Neural progenitor cell (in vitro differentiated cells): ENCODE measurements around the gene ADGRG1.

ENCODE experiments used
- EZH2 ChIP-seq: fragments of 200-600 bp; sonication (generic); IDR thresholded peaks from 2 replicates; pipeline ENCODE4 v1.6.1; 2017; ENCODE audit warnings: antibody characterized with exemption, mild to moderate bottlenecking, moderate library complexity
- TF ChIP-seq, protein P1 (sequence below): fragments of 200-600 bp; sonication (generic); IDR thresholded peaks from 2 replicates; pipeline ENCODE4 v1.5.1; 2017; ENCODE audit warnings: antibody characterized with exemption, mild to moderate bottlenecking

DNA sequence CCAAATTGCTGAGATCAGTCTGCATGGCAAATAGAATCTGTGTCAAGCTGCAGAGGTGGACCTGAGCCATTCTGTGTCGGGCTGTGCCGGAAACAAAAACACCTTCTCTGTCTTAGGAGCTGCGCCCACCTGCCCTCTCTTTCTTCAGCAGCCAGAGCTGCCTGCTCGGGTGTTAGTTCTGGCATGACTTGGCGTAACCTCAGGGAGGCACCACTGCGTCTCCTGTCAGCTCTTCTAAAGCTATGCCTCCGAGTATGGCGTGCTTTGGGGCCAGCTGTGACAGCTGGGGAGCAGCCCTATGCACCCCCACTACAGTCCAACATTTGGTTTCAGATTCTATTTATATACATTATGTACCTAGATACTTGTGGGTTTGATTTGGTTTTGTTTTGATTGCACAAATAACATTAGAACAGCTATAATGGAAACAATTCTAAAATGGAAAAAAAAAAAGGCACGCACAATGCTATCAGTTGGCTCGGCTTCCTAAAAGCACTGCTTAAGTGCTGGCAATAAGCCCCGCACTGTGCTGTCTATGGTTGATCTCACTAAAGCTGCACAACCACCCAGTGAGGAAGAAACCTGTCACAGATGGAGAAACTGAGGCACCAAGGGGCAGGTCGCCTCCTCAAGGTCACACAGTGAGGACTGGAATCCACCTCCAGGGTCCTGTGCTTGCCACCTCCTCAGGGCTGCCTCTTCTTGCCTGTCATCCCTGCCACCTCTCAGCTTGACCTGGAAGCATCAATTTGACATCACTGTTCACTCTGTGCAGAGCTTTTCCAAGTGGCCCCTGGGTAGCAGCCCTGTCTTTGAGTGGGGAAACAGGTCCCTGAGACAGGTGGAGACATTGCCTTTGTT, 18.7 kb upstream of the ADGRG1 start:
- TF ChIP-seq, protein P1, sequence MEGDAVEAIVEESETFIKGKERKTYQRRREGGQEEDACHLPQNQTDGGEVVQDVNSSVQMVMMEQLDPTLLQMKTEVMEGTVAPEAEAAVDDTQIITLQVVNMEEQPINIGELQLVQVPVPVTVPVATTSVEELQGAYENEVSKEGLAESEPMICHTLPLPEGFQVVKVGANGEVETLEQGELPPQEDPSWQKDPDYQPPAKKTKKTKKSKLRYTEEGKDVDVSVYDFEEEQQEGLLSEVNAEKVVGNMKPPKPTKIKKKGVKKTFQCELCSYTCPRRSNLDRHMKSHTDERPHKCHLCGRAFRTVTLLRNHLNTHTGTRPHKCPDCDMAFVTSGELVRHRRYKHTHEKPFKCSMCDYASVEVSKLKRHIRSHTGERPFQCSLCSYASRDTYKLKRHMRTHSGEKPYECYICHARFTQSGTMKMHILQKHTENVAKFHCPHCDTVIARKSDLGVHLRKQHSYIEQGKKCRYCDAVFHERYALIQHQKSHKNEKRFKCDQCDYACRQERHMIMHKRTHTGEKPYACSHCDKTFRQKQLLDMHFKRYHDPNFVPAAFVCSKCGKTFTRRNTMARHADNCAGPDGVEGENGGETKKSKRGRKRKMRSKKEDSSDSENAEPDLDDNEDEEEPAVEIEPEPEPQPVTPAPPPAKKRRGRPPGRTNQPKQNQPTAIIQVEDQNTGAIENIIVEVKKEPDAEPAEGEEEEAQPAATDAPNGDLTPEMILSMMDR, result peak; percentile 9
- no peak for TF ChIP-seq EZH2
